Measurements from ENCODE around the gene TMEM219. TPM values are rescaled to one million over a fixed set of nuclear protein-coding genes. Genes with fewer than 3 reads are reported as not detected.

Gene TMEM219
- 35.0 TPM for total RNA-seq

- H3K27ac ChIP-seq (ENCODE audit: low read depth, low read length), result peak within 1 kb of the TSS; percentile 85
Measured at GRCh38 chr16:29961479-29962343, at the start of gene TMEM219. Gene TMEM219 (plus strand): TSS chr16:29962079. CDS start chr16:29963144, 1,065 bp downstream.

GRCh38 chr16:29912087-29912486 lies 49.8 kb upstream of the TMEM219 start:
- Histone ChIP-seq H3K4me1 (ENCODE audit: control insufficient read depth in 3 of 3, insufficient read depth in 3 of 3, low read length in 3 of 3) (no peaks in the 10 kb centered on the region), H3K27ac (ENCODE audit: low read depth, low read length) (no peak overlapping the region), H3K4me3 (ENCODE audit: low read length in 3 of 3) (no peak overlapping the region), H3K36me3 (ENCODE audit: control insufficient read depth in 3 of 3, insufficient read depth in 3 of 3, low read length in 3 of 3) (peaks cover 0 to 4% (median 2%) of the 10 kb centered on the region in 3 donors), H3K9ac (ENCODE audit: low read depth in 1 of 3, low read length in 3 of 3) (no peak overlapping the region), H3K9me3 (ENCODE audit: control insufficient read depth in 3 of 3, low read length in 3 of 3) (no peaks in the 10 kb centered on the region), H3K27me3 (ENCODE audit: control insufficient read depth in 3 of 3, insufficient read depth in 3 of 3, low read length in 3 of 3) (peaks cover 0 to 2% (median 0%) of the 10 kb centered on the region in 3 donors)

More at GRCh38 chr16:29961479-29962343, at the start of gene TMEM219:
- H3K27me3 ChIP-seq (ENCODE audit: control insufficient read depth in 3 of 3, insufficient read depth in 3 of 3, low read length in 3 of 3), result no peaks in the 10 kb centered on the region
- H3K4me3 ChIP-seq (ENCODE audit: low read length in 3 of 3), result peak within 1 kb of the TSS; percentile 89 to 90 (median 89)
- H3K9ac ChIP-seq (ENCODE audit: low read depth in 1 of 3, low read length in 3 of 3), result peak within 1 kb of the TSS; percentile 77 to 87 (median 85)
- H3K36me3 ChIP-seq (ENCODE audit: control insufficient read depth in 3 of 3, insufficient read depth in 3 of 3, low read length in 3 of 3), result peaks cover 0 to 6% (median 0%) of the 10 kb centered on the region in 3 donors
- H3K4me1 ChIP-seq (ENCODE audit: control insufficient read depth in 3 of 3, insufficient read depth in 3 of 3, low read length in 3 of 3), result peaks cover 12 to 19% (median 18%) of the 10 kb centered on the region in 3 donors
- H3K9me3 ChIP-seq (ENCODE audit: control insufficient read depth in 3 of 3, low read length in 3 of 3), result no peaks in the 10 kb centered on the region

GRCh38 chr16:29913514-29913913 lies 48.4 kb upstream of the TMEM219 start:
- Histone ChIP-seq H3K4me1 (ENCODE audit: control insufficient read depth in 3 of 3, insufficient read depth in 3 of 3, low read length in 3 of 3) (no peaks in the 10 kb centered on the region), H3K27me3 (ENCODE audit: control insufficient read depth in 3 of 3, insufficient read depth in 3 of 3, low read length in 3 of 3) (peaks cover 0 to 2% (median 0%) of the 10 kb centered on the region in 3 donors), H3K36me3 (ENCODE audit: control insufficient read depth in 3 of 3, insufficient read depth in 3 of 3, low read length in 3 of 3) (peaks cover 0 to 4% (median 2%) of the 10 kb centered on the region in 3 donors), H3K9me3 (ENCODE audit: control insufficient read depth in 3 of 3, low read length in 3 of 3) (no peaks in the 10 kb centered on the region), H3K4me3 (ENCODE audit: low read length in 3 of 3) (no peak overlapping the region), H3K27ac (ENCODE audit: low read depth, low read length) (no peak overlapping the region), H3K9ac (ENCODE audit: low read depth in 1 of 3, low read length in 3 of 3) (no peak overlapping the region)

- Histone ChIP-seq H3K36me3 (ENCODE audit: control insufficient read depth in 3 of 3, insufficient read depth in 3 of 3, low read length in 3 of 3) (peaks cover 2 to 10% (median 8%) of the 10 kb centered on the region in 3 donors), H3K27ac (ENCODE audit: low read depth, low read length) (no peak overlapping the region), H3K4me1 (ENCODE audit: control insufficient read depth in 3 of 3, insufficient read depth in 3 of 3, low read length in 3 of 3) (no peaks in the 10 kb centered on the region), H3K9ac (ENCODE audit: low read depth in 1 of 3, low read length in 3 of 3) (no peak overlapping the region), H3K9me3 (ENCODE audit: control insufficient read depth in 3 of 3, low read length in 3 of 3) (no peaks in the 10 kb centered on the region), H3K27me3 (ENCODE audit: control insufficient read depth in 3 of 3, insufficient read depth in 3 of 3, low read length in 3 of 3) (peaks cover 0 to 2% (median 0%) of the 10 kb centered on the region in 3 donors), H3K4me3 (ENCODE audit: low read length in 3 of 3) (no peak overlapping the region)
Measured at GRCh38 chr16:29915590-29916247, 46.2 kb upstream of the TMEM219 start.

- Histone ChIP-seq H3K27ac (ENCODE audit: low read depth, low read length) (no peak overlapping the region), H3K4me1 (ENCODE audit: control insufficient read depth in 3 of 3, insufficient read depth in 3 of 3, low read length in 3 of 3) (no peaks in the 10 kb centered on the region), H3K27me3 (ENCODE audit: control insufficient read depth in 3 of 3, insufficient read depth in 3 of 3, low read length in 3 of 3) (no peaks in the 10 kb centered on the region), H3K36me3 (ENCODE audit: control insufficient read depth in 3 of 3, insufficient read depth in 3 of 3, low read length in 3 of 3) (peaks cover 2 to 16% (median 10%) of the 10 kb centered on the region in 3 donors), H3K9me3 (ENCODE audit: control insufficient read depth in 3 of 3, low read length in 3 of 3) (no peaks in the 10 kb centered on the region), H3K9ac (ENCODE audit: low read depth in 1 of 3, low read length in 3 of 3) (no peak overlapping the region), H3K4me3 (ENCODE audit: low read length in 3 of 3) (no peak overlapping the region)
Measured at GRCh38 chr16:29916979-29917378, 44.9 kb upstream of the TMEM219 start.

GRCh38 chr16:29920288-29921033 lies 41.4 kb upstream of the TMEM219 start:
- Histone ChIP-seq H3K36me3 (ENCODE audit: control insufficient read depth in 3 of 3, insufficient read depth in 3 of 3, low read length in 3 of 3) (peaks cover 5 to 17% (median 16%) of the 10 kb centered on the region in 3 donors), H3K27ac (ENCODE audit: low read depth, low read length) (no peak overlapping the region), H3K9ac (ENCODE audit: low read depth in 1 of 3, low read length in 3 of 3) (no peak overlapping the region)

GRCh38 chr16:29921034-29921385 lies 40.9 kb upstream of the TMEM219 start:
- H3K4me1 ChIP-seq (ENCODE audit: control insufficient read depth in 3 of 3, insufficient read depth in 3 of 3, low read length in 3 of 3), result peaks cover 7 to 17% (median 9%) of the 10 kb centered on the region in 3 donors
- H3K4me3 ChIP-seq (ENCODE audit: low read length in 3 of 3), result no peak overlapping the region
- no peaks in the 10 kb centered on the region for H3K27me3 ChIP-seq (ENCODE audit: control insufficient read depth in 3 of 3, insufficient read depth in 3 of 3, low read length in 3 of 3)
- H3K9ac ChIP-seq (ENCODE audit: low read depth in 1 of 3, low read length in 3 of 3), result no peak overlapping the region
- H3K9me3 ChIP-seq (ENCODE audit: control insufficient read depth in 3 of 3, low read length in 3 of 3), result no peaks in the 10 kb centered on the region
- H3K36me3 ChIP-seq (ENCODE audit: control insufficient read depth in 3 of 3, insufficient read depth in 3 of 3, low read length in 3 of 3), result peaks cover 5 to 17% (median 16%) of the 10 kb centered on the region in 3 donors
- no peak overlapping the region for H3K27ac ChIP-seq (ENCODE audit: low read depth, low read length)

More at GRCh38 chr16:29920288-29921033, 41.4 kb upstream of the TMEM219 start:
- no peak overlapping the region for H3K4me3 ChIP-seq (ENCODE audit: low read length in 3 of 3)
- no peaks in the 10 kb centered on the region for H3K27me3 ChIP-seq (ENCODE audit: control insufficient read depth in 3 of 3, insufficient read depth in 3 of 3, low read length in 3 of 3)
- no peaks in the 10 kb centered on the region for H3K9me3 ChIP-seq (ENCODE audit: control insufficient read depth in 3 of 3, low read length in 3 of 3)
- H3K4me1 ChIP-seq (ENCODE audit: control insufficient read depth in 3 of 3, insufficient read depth in 3 of 3, low read length in 3 of 3), result peaks cover 6 to 14% (median 9%) of the 10 kb centered on the region in 3 donors

GRCh38 chr16:29922326-29922725 lies 39.6 kb upstream of the TMEM219 start:
- Histone ChIP-seq H3K9me3 (ENCODE audit: control insufficient read depth in 3 of 3, low read length in 3 of 3) (no peaks in the 10 kb centered on the region), H3K4me1 (ENCODE audit: control insufficient read depth in 3 of 3, insufficient read depth in 3 of 3, low read length in 3 of 3) (peaks cover 17 to 28% (median 19%) of the 10 kb centered on the region in 3 donors), H3K36me3 (ENCODE audit: control insufficient read depth in 3 of 3, insufficient read depth in 3 of 3, low read length in 3 of 3) (peaks cover 5 to 17% (median 11%) of the 10 kb centered on the region in 3 donors), H3K27me3 (ENCODE audit: control insufficient read depth in 3 of 3, insufficient read depth in 3 of 3, low read length in 3 of 3) (no peaks in the 10 kb centered on the region), H3K9ac (ENCODE audit: low read depth in 1 of 3, low read length in 3 of 3) (no peak overlapping the region), H3K27ac (ENCODE audit: low read depth, low read length) (no peak overlapping the region), H3K4me3 (ENCODE audit: low read length in 3 of 3) (no peak overlapping the region)

GRCh38 chr16:29922986-29923501 lies 38.8 kb upstream of the TMEM219 start:
- Histone ChIP-seq H3K27ac (ENCODE audit: low read depth, low read length) (no peak overlapping the region), H3K27me3 (ENCODE audit: control insufficient read depth in 3 of 3, insufficient read depth in 3 of 3, low read length in 3 of 3) (no peaks in the 10 kb centered on the region), H3K9ac (ENCODE audit: low read depth in 1 of 3, low read length in 3 of 3) (peak overlapping the region in 1 of 3 donors; percentile 33), H3K36me3 (ENCODE audit: control insufficient read depth in 3 of 3, insufficient read depth in 3 of 3, low read length in 3 of 3) (peaks cover 5 to 17% (median 11%) of the 10 kb centered on the region in 3 donors), H3K9me3 (ENCODE audit: control insufficient read depth in 3 of 3, low read length in 3 of 3) (no peaks in the 10 kb centered on the region), H3K4me1 (ENCODE audit: control insufficient read depth in 3 of 3, insufficient read depth in 3 of 3, low read length in 3 of 3) (peaks cover 18 to 29% (median 19%) of the 10 kb centered on the region in 3 donors), H3K4me3 (ENCODE audit: low read length in 3 of 3) (no peak overlapping the region)

Data from skeletal muscle tissue (tissue), 4 donors.